Measurements from ENCODE around the gene TSPAN14. TPM values are rescaled to one million over a fixed set of nuclear protein-coding genes. Genes with fewer than 3 reads are reported as not detected.

The TSPAN14 gene
- total and polyA plus RNA-seq, 2 of the 8 experiments (the other 6 are each of a cell fraction or from before 2014, with no cell fraction given) = 47.4 to 57.8 TPM

- no peak for TF ChIP-seq CHD7 (IDR thresholded peaks at IDR 0.05; ENCODE audit: insufficient replicate concordance, low read length)
- TF ChIP-seq TAF1 (IDR thresholded peaks at IDR 0.05; ENCODE audit: low read depth, low read length) = no peak
- TF ChIP-seq SP2 (IDR thresholded peaks at IDR 0.05; ENCODE audit: low read length) = no peak
- TF ChIP-seq GABPA (IDR thresholded peaks at IDR 0.05; ENCODE audit: borderline replicate concordance, insufficient read depth, low read length) = no peak
- TF ChIP-seq ATF3 (IDR thresholded peaks at IDR 0.05; ENCODE audit: insufficient read depth, low read depth, low read length) = no peak
- no peak for TF ChIP-seq CTCF (IDR thresholded peaks at IDR 0.05; ENCODE audit: control extremely low read depth in 1 of 3, insufficient read depth in 1 of 3, low read depth in 1 of 3, low read length in 3 of 3)
- TF ChIP-seq POLR2A (IDR thresholded peaks at IDR 0.05; ENCODE audit: control extremely low read depth in 1 of 2, low read depth in 2 of 2, low read length in 2 of 2) = no peak
Observed at GRCh38 chr10:80472234-80473095, 18.4 kb downstream of the TSPAN14 start (continued).
